ENCODE measurements around the gene PHKG2.

PHKG2 gene

DNA sequence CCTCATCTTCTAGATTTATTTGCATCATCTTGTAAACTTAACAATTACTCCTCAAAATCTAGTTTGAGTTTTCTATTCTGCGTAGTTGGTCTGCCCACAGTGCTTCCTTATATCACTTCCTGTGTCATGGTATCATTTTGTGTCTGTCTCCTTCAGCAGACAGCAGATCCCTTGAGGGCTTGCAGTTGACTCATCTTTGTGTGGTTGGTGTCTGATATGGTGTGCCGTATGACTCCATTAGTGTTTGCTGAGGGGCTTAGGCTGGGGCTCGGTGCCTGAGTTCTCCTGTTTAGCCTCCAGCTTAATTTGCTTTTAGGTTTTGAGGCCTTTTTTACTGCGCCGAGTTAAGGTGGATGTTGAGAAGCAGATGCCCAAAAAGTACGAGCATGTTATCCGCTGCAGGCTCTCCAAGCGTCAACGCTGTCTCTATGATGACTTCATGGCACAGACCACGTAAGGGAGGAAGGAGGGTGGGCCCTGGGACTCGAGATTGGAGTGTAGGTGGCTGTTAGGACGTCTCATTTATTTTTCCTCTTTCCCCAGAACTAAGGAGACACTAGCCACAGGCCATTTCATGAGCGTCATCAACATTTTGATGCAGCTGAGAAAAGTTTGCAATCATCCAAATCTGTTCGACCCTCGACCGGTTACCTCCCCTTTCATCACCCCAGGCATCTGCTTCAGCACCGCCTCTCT, 32.3 kb upstream of the PHKG2 start:
- Histone ChIP-seq H3K9me3 (ENCODE audit: control insufficient read depth, insufficient read depth, low read length) (no peaks in the 10 kb centered on the region), H3K27me3 (ENCODE audit: control insufficient read depth, insufficient read depth, low read length) (no peaks in the 10 kb centered on the region), H3K9ac (ENCODE audit: low read depth, low read length) (no peak overlapping the region), H3K27ac (ENCODE audit: low read depth, low read length) (no peak overlapping the region), H3K4me3 (ENCODE audit: low read depth, low read length) (no peak overlapping the region), H3K4me1 (ENCODE audit: control insufficient read depth, insufficient read depth, low read length) (no peaks in the 10 kb centered on the region), H3K36me3 (ENCODE audit: control insufficient read depth, insufficient read depth, low read length) (peaks cover 91% of the 10 kb centered on the region)

DNA sequence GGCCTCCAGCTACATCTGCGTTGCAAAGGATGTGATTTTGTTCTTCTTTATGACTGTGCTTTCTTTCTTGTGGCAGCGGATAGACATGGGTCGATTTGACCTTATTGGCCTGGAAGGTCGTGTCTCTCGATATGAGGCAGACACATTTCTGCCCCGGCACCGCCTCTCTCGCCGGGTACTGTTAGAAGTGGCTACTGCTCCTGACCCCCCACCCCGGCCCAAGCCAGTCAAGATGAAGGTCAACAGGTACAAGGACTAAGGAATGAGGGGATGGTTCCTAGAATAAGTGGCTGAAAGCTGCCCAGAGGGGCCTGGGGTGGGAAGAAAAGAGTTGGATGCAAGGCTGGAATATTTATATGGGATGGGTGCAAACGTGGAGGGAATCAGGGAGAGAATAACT, 28.1 kb upstream of the PHKG2 start:
- H3K4me3 ChIP-seq (ENCODE audit: low read depth, low read length), result no peak overlapping the region
- no peak overlapping the region for H3K27ac ChIP-seq (ENCODE audit: low read depth, low read length)
- no peak overlapping the region for H3K9ac ChIP-seq (ENCODE audit: low read depth, low read length)
- H3K4me1 ChIP-seq (ENCODE audit: control insufficient read depth, insufficient read depth, low read length), result no peaks in the 10 kb centered on the region
- no peaks in the 10 kb centered on the region for H3K27me3 ChIP-seq (ENCODE audit: control insufficient read depth, insufficient read depth, low read length)
- H3K36me3 ChIP-seq (ENCODE audit: control insufficient read depth, insufficient read depth, low read length), result peaks cover 93% of the 10 kb centered on the region
- no peaks in the 10 kb centered on the region for H3K9me3 ChIP-seq (ENCODE audit: control insufficient read depth, insufficient read depth, low read length)

- no peak overlapping the region for H3K27ac ChIP-seq (ENCODE audit: low read depth, low read length)
- no peak overlapping the region for H3K4me3 ChIP-seq (ENCODE audit: low read depth, low read length)
- H3K4me1 ChIP-seq (ENCODE audit: control insufficient read depth, insufficient read depth, low read length), result no peaks in the 10 kb centered on the region
- peaks cover 93% of the 10 kb centered on the region for H3K36me3 ChIP-seq (ENCODE audit: control insufficient read depth, insufficient read depth, low read length)
- H3K27me3 ChIP-seq (ENCODE audit: control insufficient read depth, insufficient read depth, low read length), result no peaks in the 10 kb centered on the region
- no peaks in the 10 kb centered on the region for H3K9me3 ChIP-seq (ENCODE audit: control insufficient read depth, insufficient read depth, low read length)
- no peak overlapping the region for H3K9ac ChIP-seq (ENCODE audit: low read depth, low read length)
Observed at GRCh38 chr16:30720694-30721093, 27.5 kb upstream of the PHKG2 start.

GRCh38 chr16:30721167-30721566, 27.1 kb upstream of the PHKG2 start:
- Histone ChIP-seq H3K9ac (ENCODE audit: low read depth, low read length) (no peak overlapping the region), H3K4me1 (ENCODE audit: control insufficient read depth, insufficient read depth, low read length) (no peaks in the 10 kb centered on the region), H3K9me3 (ENCODE audit: control insufficient read depth, insufficient read depth, low read length) (no peaks in the 10 kb centered on the region), H3K27ac (ENCODE audit: low read depth, low read length) (no peak overlapping the region), H3K36me3 (ENCODE audit: control insufficient read depth, insufficient read depth, low read length) (peaks cover 93% of the 10 kb centered on the region), H3K4me3 (ENCODE audit: low read depth, low read length) (no peak overlapping the region), H3K27me3 (ENCODE audit: control insufficient read depth, insufficient read depth, low read length) (no peaks in the 10 kb centered on the region)

DNA sequence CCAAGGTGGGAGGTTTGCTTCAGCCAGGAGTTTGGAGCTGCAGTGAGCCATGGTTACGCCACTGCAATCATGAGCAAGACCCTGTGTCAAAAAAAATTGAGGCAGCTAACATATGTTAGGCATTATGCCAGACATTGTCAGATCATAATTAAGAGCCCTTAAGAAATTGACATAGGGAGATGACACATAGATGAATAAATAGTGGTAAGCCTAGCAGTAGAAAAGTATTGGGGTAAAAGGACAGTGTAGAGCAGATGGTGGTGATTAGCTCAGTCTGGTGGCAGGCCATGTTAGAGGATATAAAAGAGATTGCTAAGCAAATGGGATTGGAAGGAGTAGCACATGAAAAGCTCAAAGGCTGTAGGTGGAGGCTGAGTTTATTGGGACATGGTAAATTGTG, 26.6 kb upstream of the PHKG2 start:
- H3K9ac ChIP-seq (ENCODE audit: low read depth, low read length), result no peak overlapping the region
- H3K4me3 ChIP-seq (ENCODE audit: low read depth, low read length), result no peak overlapping the region
- H3K27me3 ChIP-seq (ENCODE audit: control insufficient read depth, insufficient read depth, low read length), result no peaks in the 10 kb centered on the region
- H3K36me3 ChIP-seq (ENCODE audit: control insufficient read depth, insufficient read depth, low read length), result peaks cover 92% of the 10 kb centered on the region
- H3K4me1 ChIP-seq (ENCODE audit: control insufficient read depth, insufficient read depth, low read length), result no peaks in the 10 kb centered on the region
- H3K9me3 ChIP-seq (ENCODE audit: control insufficient read depth, insufficient read depth, low read length), result no peaks in the 10 kb centered on the region
- no peak overlapping the region for H3K27ac ChIP-seq (ENCODE audit: low read depth, low read length)

GRCh38 chr16:30722443-30722842, 25.8 kb upstream of the PHKG2 start:
- no peak overlapping the region for H3K4me3 ChIP-seq (ENCODE audit: low read depth, low read length)
- no peaks in the 10 kb centered on the region for H3K4me1 ChIP-seq (ENCODE audit: control insufficient read depth, insufficient read depth, low read length)
- no peak overlapping the region for H3K27ac ChIP-seq (ENCODE audit: low read depth, low read length)
- H3K27me3 ChIP-seq (ENCODE audit: control insufficient read depth, insufficient read depth, low read length), result no peaks in the 10 kb centered on the region
- peaks cover 84% of the 10 kb centered on the region for H3K36me3 ChIP-seq (ENCODE audit: control insufficient read depth, insufficient read depth, low read length)
- no peaks in the 10 kb centered on the region for H3K9me3 ChIP-seq (ENCODE audit: control insufficient read depth, insufficient read depth, low read length)
- H3K9ac ChIP-seq (ENCODE audit: low read depth, low read length), result no peak overlapping the region

DNA sequence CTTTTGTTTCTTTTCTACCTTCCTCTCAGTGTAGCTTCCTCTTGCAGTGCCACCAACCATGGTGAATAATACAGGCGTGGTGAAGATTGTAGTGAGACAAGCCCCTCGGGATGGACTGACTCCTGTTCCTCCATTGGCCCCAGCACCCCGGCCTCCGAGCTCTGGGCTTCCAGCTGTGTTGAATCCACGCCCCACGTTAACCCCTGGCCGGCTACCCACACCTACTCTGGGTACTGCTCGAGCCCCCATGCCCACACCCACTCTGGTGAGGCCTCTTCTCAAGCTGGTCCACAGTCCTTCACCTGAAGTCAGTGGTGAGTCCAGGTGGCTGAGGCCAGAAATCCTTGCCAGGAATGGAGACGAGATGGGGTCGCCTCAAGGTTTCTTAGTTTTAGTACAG, 25.3 kb upstream of the PHKG2 start:
- Histone ChIP-seq H3K36me3 (ENCODE audit: control insufficient read depth, insufficient read depth, low read length) (peaks cover 80% of the 10 kb centered on the region), H3K27ac (ENCODE audit: low read depth, low read length) (no peak overlapping the region), H3K27me3 (ENCODE audit: control insufficient read depth, insufficient read depth, low read length) (no peaks in the 10 kb centered on the region), H3K4me3 (ENCODE audit: low read depth, low read length) (no peak overlapping the region), H3K9me3 (ENCODE audit: control insufficient read depth, insufficient read depth, low read length) (no peaks in the 10 kb centered on the region), H3K4me1 (ENCODE audit: control insufficient read depth, insufficient read depth, low read length) (peaks cover 1% of the 10 kb centered on the region; the same call in 1 of the 2 replicates), H3K9ac (ENCODE audit: low read depth, low read length) (no peak overlapping the region)

DNA sequence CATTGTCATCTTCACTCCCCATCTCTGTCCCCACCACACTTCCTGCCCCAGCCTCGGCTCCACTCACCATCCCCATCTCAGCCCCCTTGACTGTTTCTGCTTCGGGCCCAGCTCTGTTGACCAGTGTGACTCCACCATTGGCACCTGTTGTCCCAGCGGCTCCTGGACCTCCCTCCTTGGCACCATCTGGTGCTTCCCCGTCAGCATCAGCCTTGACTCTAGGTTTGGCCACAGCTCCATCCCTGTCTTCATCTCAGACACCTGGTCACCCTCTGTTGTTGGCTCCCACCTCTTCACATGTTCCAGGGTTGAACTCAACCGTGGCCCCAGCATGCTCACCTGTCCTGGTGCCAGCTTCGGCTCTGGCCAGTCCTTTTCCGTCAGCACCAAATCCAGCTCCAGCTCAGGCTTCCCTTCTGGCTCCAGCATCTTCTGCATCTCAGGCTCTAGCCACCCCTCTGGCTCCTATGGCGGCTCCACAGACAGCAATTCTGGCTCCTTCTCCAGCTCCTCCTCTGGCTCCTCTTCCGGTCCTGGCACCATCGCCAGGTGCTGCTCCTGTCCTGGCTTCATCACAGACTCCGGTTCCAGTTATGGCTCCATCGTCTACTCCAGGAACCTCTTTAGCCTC, 24.4 kb upstream of the PHKG2 start:
- H3K9me3 ChIP-seq (ENCODE audit: control insufficient read depth, insufficient read depth, low read length), result no peaks in the 10 kb centered on the region
- no peaks in the 10 kb centered on the region for H3K27me3 ChIP-seq (ENCODE audit: control insufficient read depth, insufficient read depth, low read length)
- peaks cover 80% of the 10 kb centered on the region for H3K36me3 ChIP-seq (ENCODE audit: control insufficient read depth, insufficient read depth, low read length)
- H3K4me3 ChIP-seq (ENCODE audit: low read depth, low read length), result no peak overlapping the region
- H3K27ac ChIP-seq (ENCODE audit: low read depth, low read length), result no peak overlapping the region
- H3K9ac ChIP-seq (ENCODE audit: low read depth, low read length), result no peak overlapping the region
- H3K4me1 ChIP-seq (ENCODE audit: control insufficient read depth, insufficient read depth, low read length), result peaks cover 7% of the 10 kb centered on the region

DNA sequence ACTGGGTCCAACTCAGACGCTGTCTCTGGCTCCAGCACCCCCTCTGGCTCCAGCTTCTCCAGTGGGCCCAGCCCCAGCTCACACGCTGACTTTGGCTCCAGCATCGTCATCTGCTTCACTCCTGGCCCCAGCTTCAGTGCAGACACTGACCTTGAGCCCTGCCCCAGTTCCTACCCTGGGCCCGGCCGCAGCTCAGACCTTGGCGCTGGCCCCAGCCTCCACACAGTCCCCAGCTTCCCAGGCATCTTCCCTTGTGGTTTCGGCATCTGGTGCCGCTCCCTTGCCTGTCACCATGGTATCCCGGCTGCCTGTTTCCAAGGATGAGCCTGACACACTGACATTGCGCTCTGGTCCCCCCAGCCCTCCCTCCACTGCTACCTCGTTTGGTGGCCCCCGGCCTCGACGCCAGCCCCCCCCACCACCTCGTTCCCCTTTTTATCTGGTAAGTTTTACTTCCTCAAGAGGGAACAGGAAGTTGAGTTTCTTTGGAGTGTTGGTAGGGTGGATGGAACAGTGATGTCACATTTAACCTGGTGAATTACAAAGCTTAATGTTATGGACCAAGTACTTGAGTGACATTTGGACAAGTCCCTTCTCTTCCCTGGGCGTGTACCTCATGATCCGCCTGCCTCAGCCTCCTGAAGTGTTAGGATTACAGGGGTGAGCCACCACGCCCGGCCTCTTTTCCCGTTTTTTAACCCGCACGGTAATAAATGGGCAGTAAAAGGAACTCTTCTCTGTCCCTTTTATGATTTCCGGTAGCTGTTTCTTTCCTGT, 23.4 kb upstream of the PHKG2 start:
- Histone ChIP-seq H3K27me3 (ENCODE audit: control insufficient read depth, insufficient read depth, low read length) (no peaks in the 10 kb centered on the region), H3K4me1 (ENCODE audit: control insufficient read depth, insufficient read depth, low read length) (peaks cover 7% of the 10 kb centered on the region), H3K36me3 (ENCODE audit: control insufficient read depth, insufficient read depth, low read length) (peaks cover 84% of the 10 kb centered on the region), H3K4me3 (ENCODE audit: low read depth, low read length) (no peak overlapping the region), H3K27ac (ENCODE audit: low read depth, low read length) (no peak overlapping the region), H3K9ac (ENCODE audit: low read depth, low read length) (no peak overlapping the region), H3K9me3 (ENCODE audit: control insufficient read depth, insufficient read depth, low read length) (no peaks in the 10 kb centered on the region)

- Histone ChIP-seq H3K4me1 (ENCODE audit: control insufficient read depth, insufficient read depth, low read length) (peaks cover 7% of the 10 kb centered on the region), H3K9me3 (ENCODE audit: control insufficient read depth, insufficient read depth, low read length) (no peaks in the 10 kb centered on the region), H3K27ac (ENCODE audit: low read depth, low read length) (no peak overlapping the region), H3K27me3 (ENCODE audit: control insufficient read depth, insufficient read depth, low read length) (no peaks in the 10 kb centered on the region), H3K36me3 (ENCODE audit: control insufficient read depth, insufficient read depth, low read length) (peaks cover 84% of the 10 kb centered on the region), H3K9ac (ENCODE audit: low read depth, low read length) (no peak overlapping the region), H3K4me3 (ENCODE audit: low read depth, low read length) (no peak overlapping the region)
Observed at GRCh38 chr16:30725418-30725792, 22.8 kb upstream of the PHKG2 start.

DNA sequence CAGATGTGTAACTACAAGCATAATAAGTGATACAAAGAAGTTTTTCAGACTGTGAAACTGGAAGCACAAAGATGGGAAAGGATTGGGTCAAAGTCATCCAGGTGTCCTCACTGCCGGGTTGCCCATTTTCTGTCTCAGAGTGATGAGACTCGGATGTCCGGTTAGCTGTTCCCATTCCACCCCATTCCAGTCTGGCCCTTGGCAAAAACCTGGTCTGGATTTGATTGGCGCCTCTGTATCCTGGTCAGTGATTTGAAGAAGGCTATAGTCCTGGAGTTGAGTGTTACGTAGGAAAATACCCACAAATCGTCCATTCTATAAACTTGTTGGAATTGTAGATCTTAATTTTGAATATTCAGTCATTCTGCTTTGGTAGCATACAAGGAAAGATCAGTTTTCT, 19.9 kb upstream of the PHKG2 start:
- Histone ChIP-seq H3K4me3 (ENCODE audit: low read depth, low read length) (no peak overlapping the region), H3K4me1 (ENCODE audit: control insufficient read depth, insufficient read depth, low read length) (peaks cover 7% of the 10 kb centered on the region), H3K27ac (ENCODE audit: low read depth, low read length) (no peak overlapping the region), H3K27me3 (ENCODE audit: control insufficient read depth, insufficient read depth, low read length) (no peaks in the 10 kb centered on the region), H3K36me3 (ENCODE audit: control insufficient read depth, insufficient read depth, low read length) (peaks cover 82% of the 10 kb centered on the region), H3K9ac (ENCODE audit: low read depth, low read length) (no peak overlapping the region), H3K9me3 (ENCODE audit: control insufficient read depth, insufficient read depth, low read length) (no peaks in the 10 kb centered on the region)
